SK-N-SH (cell line): ENCODE data around the gene MAOB. TPM values are rescaled to one million over a fixed set of nuclear protein-coding genes. Genes with fewer than 3 reads are reported as not detected.

Experiments used
- CTCF ChIA-PET: fragments of 300-600, 350-600 bp; formaldehyde crosslinking; extraction: SDS; loops from one replicate; lab custom pipeline; 2021; lab: Yijun Ruan, JAX
- POLR2A ChIA-PET: fragments of 350-600 bp; sonication (Branson Sonifier 250); formaldehyde crosslinking; extraction: SDS; loops from one replicate; lab custom pipeline; 2020; ENCODE audit warnings: antibody characterized with exemption, inconsistent platforms; lab: Yijun Ruan, JAX
- DNase-seq: peaks from one replicate; pipeline ENCODE4 v3.0.0; 2012
- H2AFZ ChIP-seq: fragments of 200-600 bp; sonication (generic); 2 replicates; pipeline ENCODE4 v1.8.1; 2016; ENCODE audit warnings: antibody characterized with exemption, mild to moderate bottlenecking, low read depth
- H3F3A ChIP-seq: fragments of 200-600 bp; sonication (generic); replicated peaks from 2 replicates; pipeline ENCODE3; 2016; ENCODE audit warnings: antibody characterized with exemption, mild to moderate bottlenecking; ENCODE audit not compliant: insufficient read depth
- H3K27ac ChIP-seq, 2 experiments: fragments of 200-500 bp in 1 of 2; fragments of 200-600 bp in 1 of 2; sonication (Bioruptor generic) in 1 of 2; sonication (generic), shearing (Covaris generic) in 1 of 2; 2 replicates each; pipeline versions ENCODE4 v1.5.1 to v1.6.1; 2014 to 2016; ENCODE audit warnings: low read depth in 2 of 2, inconsistent platforms in 1 of 2, low read length in 1 of 2, mild to moderate bottlenecking in 1 of 2, mixed read lengths in 1 of 2
- H3K27me3 ChIP-seq: fragments of 200-600 bp; sonication (generic), shearing (Covaris generic); 2 replicates; pipeline ENCODE4 v1.6.1; 2016; ENCODE audit warnings: mixed run types; ENCODE audit not compliant: insufficient read depth
- H3K36me3 ChIP-seq, 2 experiments: fragments of 200-500 bp in 1 of 2; fragments of 200-600 bp in 1 of 2; sonication (Bioruptor generic) in 1 of 2; sonication (generic) in 1 of 2; replicated peaks in 1 of 2; 2 replicates each; pipeline versions ENCODE3 to v1.5.1; 2014 to 2016; ENCODE audit warnings: low read length in 1 of 2, mild to moderate bottlenecking in 1 of 2; ENCODE audit not compliant: insufficient read depth in 2 of 2, control insufficient read depth in 1 of 2
- H3K4me1 ChIP-seq, 2 experiments: fragments of 200-500 bp in 1 of 2; fragments of 200-600 bp in 1 of 2; sonication (Bioruptor generic) in 1 of 2; sonication (generic), shearing (Covaris generic) in 1 of 2; 2 replicates each; pipeline versions ENCODE4 v1.5.1 to v1.6.1; 2014 to 2016; ENCODE audit warnings: low read depth in 1 of 2, low read length in 1 of 2, mixed run types in 1 of 2; ENCODE audit not compliant: insufficient read depth in 2 of 2, control insufficient read depth in 1 of 2
- H3K4me2 ChIP-seq: fragments of 200-600 bp; sonication (generic), shearing (Covaris generic); 2 replicates; pipeline ENCODE4 v1.6.1; 2017; ENCODE audit warnings: mixed run types
- H3K4me3 ChIP-seq, 2 experiments: fragments of 200-500 bp in 1 of 2; fragments of 200-600 bp in 1 of 2; sonication (Bioruptor generic) in 1 of 2; sonication (generic), shearing (Covaris generic) in 1 of 2; 2 replicates each; pipeline versions ENCODE4 v1.5.1 to v1.8.1; 2014 to 2016; ENCODE audit warnings: low read depth in 2 of 2, inconsistent platforms in 1 of 2, low read length in 1 of 2, mild to moderate bottlenecking in 1 of 2, mixed read lengths in 1 of 2, moderate library complexity in 1 of 2
- H3K79me2 ChIP-seq: fragments of 200-600 bp; sonication (generic); 2 replicates; pipeline ENCODE4 v1.8.1; 2017; ENCODE audit warnings: mild to moderate bottlenecking; ENCODE audit not compliant: insufficient read depth
- H3K9ac ChIP-seq: fragments of 200-600 bp; sonication (generic); 2 replicates; pipeline ENCODE4 v1.6.1; 2017; ENCODE audit warnings: mixed run types
- H3K9me2 ChIP-seq: fragments of 200-600 bp; sonication (generic); 2 replicates; pipeline ENCODE4 v1.6.1; 2017; ENCODE audit warnings: mixed run types
- H3K9me3 ChIP-seq: fragments of 200-600 bp; sonication (generic); 2 replicates; pipeline ENCODE4 v1.6.1; 2017; ENCODE audit warnings: mixed run types, mild to moderate bottlenecking, moderate library complexity
- H4K20me1 ChIP-seq: fragments of 200-600 bp; sonication (generic); 2 replicates; pipeline ENCODE4 v1.6.1; 2017; ENCODE audit warnings: mild to moderate bottlenecking, mixed run types; ENCODE audit not compliant: insufficient read depth
- CHD2 ChIP-seq: fragments of 150-350 bp; IDR thresholded peaks from 2 replicates; pipeline ENCODE4 v1.6.1; 2018; ENCODE audit warnings: low read length; ENCODE audit not compliant: partially characterized antibody
- CTCF ChIP-seq: fragments of 200-600 bp; sonication (generic); IDR thresholded peaks from 2 replicates; pipeline ENCODE4 v1.6.1; 2017; ENCODE audit warnings: antibody characterized with exemption, mild to moderate bottlenecking, moderate library complexity
- ELF1 ChIP-seq: IDR thresholded peaks from 2 replicates; pipeline ENCODE4 v1.4.0; 2012
- EP300 ChIP-seq, 2 experiments: IDR thresholded peaks; 2 replicates each; pipeline versions ENCODE4 v1.4.0 to v1.6.1; 2012; ENCODE audit warnings: borderline replicate concordance in 1 of 2, low read depth in 1 of 2, low read length in 1 of 2
- FOXM1 ChIP-seq: IDR thresholded peaks from 2 replicates; pipeline ENCODE4 v1.4.0; 2012; ENCODE audit warnings: low read depth, mild to moderate bottlenecking
- GABPA ChIP-seq: IDR thresholded peaks from 2 replicates; pipeline ENCODE4 v1.4.0; 2012; ENCODE audit warnings: low read depth, mild to moderate bottlenecking
- IRF3 ChIP-seq: fragments of 150-350 bp; IDR thresholded peaks from 2 replicates; pipeline ENCODE4 v1.6.1; 2016; ENCODE audit warnings: mild to moderate bottlenecking, low read depth, low read length
- JUND ChIP-seq: IDR thresholded peaks from 2 replicates; pipeline ENCODE4 v1.4.0; 2012
- MEF2A ChIP-seq: IDR thresholded peaks from 2 replicates; pipeline ENCODE4 v1.4.0; 2012; ENCODE audit warnings: low read depth, borderline replicate concordance
- PBX3 ChIP-seq: IDR thresholded peaks from 2 replicates; pipeline ENCODE4; 2012
- POLR2AphosphoS5 ChIP-seq: IDR thresholded peaks from 2 replicates; pipeline ENCODE4 v1.6.1; 2012; ENCODE audit warnings: low read depth, low read length
- RAD21 ChIP-seq: IDR thresholded peaks from 2 replicates; pipeline ENCODE4 v1.6.1; 2012; ENCODE audit warnings: mild to moderate bottlenecking, low read length
- RCOR1 ChIP-seq: fragments of 150-350 bp; IDR thresholded peaks from 2 replicates; pipeline ENCODE4 v1.6.1; 2017; ENCODE audit warnings: antibody characterized with exemption, low read length
- RFX5 ChIP-seq: IDR thresholded peaks from 2 replicates; pipeline ENCODE4 v1.6.1; 2012; ENCODE audit warnings: mild to moderate bottlenecking, improper control_type of control experiment, low read length
- TAF1 ChIP-seq: IDR thresholded peaks from 2 replicates; pipeline ENCODE4 v1.6.1; 2012; ENCODE audit warnings: low read depth, mild to moderate bottlenecking, low read length, moderate library complexity, borderline replicate concordance
- TCF12 ChIP-seq: IDR thresholded peaks from 2 replicates; pipeline ENCODE4 v1.4.0; 2012
- TEAD4 ChIP-seq: IDR thresholded peaks from 2 replicates; pipeline ENCODE4 v1.4.0; 2012; ENCODE audit warnings: mild to moderate bottlenecking, borderline replicate concordance; ENCODE audit not compliant: insufficient read depth
- USF1 ChIP-seq: IDR thresholded peaks from 2 replicates; pipeline ENCODE4 v1.4.0; 2012; ENCODE audit warnings: low read depth, borderline replicate concordance
- USF2 ChIP-seq: fragments of 150-350 bp; IDR thresholded peaks from 2 replicates; pipeline ENCODE4 v1.6.1; 2017; ENCODE audit warnings: antibody characterized with exemption, low read length, low read depth, borderline replicate concordance
- WGBS: methylation state at CpG from one replicate; pipeline ENCODE4 v1.1.6; 2017; ENCODE audit warnings: low lambda C conversion rate; 5-methylcytosine and 5-hydroxymethylcytosine counted together
- polyA plus RNA-seq, 3 experiments: library from polyadenylated mRNA; depleted of rRNA; stranded (reverse); fragments of >200 nt; gene quantifications; 2 replicates each; pipeline ENCODE4 v1.2.3, GENCODE V29; 2012

Gene MAOB
- polyA plus RNA-seq, 1 of the 3 experiments (the other 2 are of a cell fraction), result 0.92 TPM

GRCh38 chrX:43750248-43750676 is 132.0 kb downstream of the MAOB start (continued):
- TF ChIP-seq PBX3, result no peak
- TF ChIP-seq JUND, result no peak
- TF ChIP-seq, all 33 proteins: peak for 3

- no peaks in the 10 kb centered on the region for H3K79me2 ChIP-seq
- no peak overlapping the region for H3K27ac ChIP-seq
- no peaks in the 10 kb centered on the region for H3F3A ChIP-seq
- no peaks in the 10 kb centered on the region for H3K4me1 ChIP-seq
- no peak overlapping the region for H3K4me2 ChIP-seq
- TF ChIP-seq POLR2AphosphoS5, result no peak
- no peak for TF ChIP-seq USF2
- no peak for TF ChIP-seq ELF1
- no peak for TF ChIP-seq IRF3
- no peak for TF ChIP-seq RCOR1
- TF ChIP-seq TAF1, result no peak
- TF ChIP-seq FOXM1, result no peak
- no peak for TF ChIP-seq RFX5
- no peak for TF ChIP-seq MEF2A
- TF ChIP-seq GABPA, result no peak
- TF ChIP-seq CTCF, result no peak
- TF ChIP-seq TEAD4, result no peak
- no peak for TF ChIP-seq USF1
- TF ChIP-seq CHD2, result no peak
- no peak for TF ChIP-seq RAD21
- no peak for TF ChIP-seq TCF12
- TF ChIP-seq EP300 (IDR thresholded peaks at IDR 0.05; ENCODE audit: borderline replicate concordance in 1 of 2, low read depth in 1 of 2, low read length in 1 of 2), result no peak
- H2AFZ ChIP-seq, result no peak overlapping the region
- no peak overlapping the region for H3K4me3 ChIP-seq
- ChIA-PET CTCF (interaction anchor here (1.2 kb wide), 1 partner anchor 188 kb away, joined by 7 read pairs; no protein-coding TSS in a partner anchor), POLR2A (no interaction called here)
- 26% methylated on average over 2 of the region's 2 CpGs for WGBS
- H3K36me3 ChIP-seq, result no peaks in the 10 kb centered on the region
- DNase-seq, result no peak
- H3K9me2 ChIP-seq, result no peaks in the 10 kb centered on the region
- no peaks in the 10 kb centered on the region for H3K27me3 ChIP-seq
- H3K9ac ChIP-seq, result no peak overlapping the region
- no peaks in the 10 kb centered on the region for H3K9me3 ChIP-seq
- H4K20me1 ChIP-seq, result no peaks in the 10 kb centered on the region
These were observed 134.8 kb downstream of the MAOB start for GRCh38 chrX:43747476-43747875.
